SU-DHL-6 (cell line): ENCODE measurements around the gene VWA2.

ENCODE experiments used
- EZH2phosphoT487 ChIP-seq: fragments of 200-600 bp; sonication (generic), shearing (Covaris generic); conservative IDR thresholded peaks from 2 replicates; pipeline ENCODE4 v1.6.1; 2018; ENCODE audit warnings: mild to moderate bottlenecking, antibody characterized with exemption, low read length, moderate library complexity, mixed read lengths
- TF ChIP-seq, protein P1 (sequence below): fragments of 200-600 bp; sonication (generic); IDR thresholded peaks from one replicate; pipeline ENCODE4 v1.5.1; 2017; ENCODE audit warnings: antibody characterized with exemption, mild to moderate bottlenecking, low read length, moderate library complexity; ENCODE audit not compliant: insufficient read depth, poor library complexity, severe bottlenecking

GRCh38 chr10:114305521-114305925 lies 66.5 kb downstream of the VWA2 start:
- TF ChIP-seq, protein P1, sequence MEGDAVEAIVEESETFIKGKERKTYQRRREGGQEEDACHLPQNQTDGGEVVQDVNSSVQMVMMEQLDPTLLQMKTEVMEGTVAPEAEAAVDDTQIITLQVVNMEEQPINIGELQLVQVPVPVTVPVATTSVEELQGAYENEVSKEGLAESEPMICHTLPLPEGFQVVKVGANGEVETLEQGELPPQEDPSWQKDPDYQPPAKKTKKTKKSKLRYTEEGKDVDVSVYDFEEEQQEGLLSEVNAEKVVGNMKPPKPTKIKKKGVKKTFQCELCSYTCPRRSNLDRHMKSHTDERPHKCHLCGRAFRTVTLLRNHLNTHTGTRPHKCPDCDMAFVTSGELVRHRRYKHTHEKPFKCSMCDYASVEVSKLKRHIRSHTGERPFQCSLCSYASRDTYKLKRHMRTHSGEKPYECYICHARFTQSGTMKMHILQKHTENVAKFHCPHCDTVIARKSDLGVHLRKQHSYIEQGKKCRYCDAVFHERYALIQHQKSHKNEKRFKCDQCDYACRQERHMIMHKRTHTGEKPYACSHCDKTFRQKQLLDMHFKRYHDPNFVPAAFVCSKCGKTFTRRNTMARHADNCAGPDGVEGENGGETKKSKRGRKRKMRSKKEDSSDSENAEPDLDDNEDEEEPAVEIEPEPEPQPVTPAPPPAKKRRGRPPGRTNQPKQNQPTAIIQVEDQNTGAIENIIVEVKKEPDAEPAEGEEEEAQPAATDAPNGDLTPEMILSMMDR, result no peak
- no peak for TF ChIP-seq EZH2phosphoT487
